ENCODE data around the gene ZBTB8OS. TPM values are rescaled to one million over a fixed set of nuclear protein-coding genes. Genes with fewer than 3 reads are reported as not detected.
"Not testable (repeated sequence)": the region's sequence is repeated elsewhere in the genome, so short reads cannot be mapped to it uniquely, and the experiment has no call there.

The ZBTB8OS gene
- total RNA-seq, 1 experiment from 2014 or later = 60.5 TPM

- no peak for TF ChIP-seq ZNF396 (CRISPR knock-in tag; IDR thresholded peaks at IDR 0.05; ENCODE audit: borderline replicate concordance)
- no peak for TF ChIP-seq ZNF423 (CRISPR knock-in tag; IDR thresholded peaks at IDR 0.05)
- TF ChIP-seq PRDM15 (CRISPR knock-in tag; IDR thresholded peaks at IDR 0.05) = no peak
- TF ChIP-seq ZNF532 (CRISPR knock-in tag; IDR thresholded peaks at IDR 0.05; ENCODE audit: borderline replicate concordance) = no peak
- TF ChIP-seq CDX4 (CRISPR knock-in tag; IDR thresholded peaks at IDR 0.05; ENCODE audit: borderline replicate concordance) = no peak
These were observed 30.3 kb upstream of the ZBTB8OS start (continued) for GRCh38 chr1:32680642-32681041.

GRCh38 chr1:32679993-32680392 lies 29.6 kb upstream of the ZBTB8OS start:
- peaks cover 78% of the 10 kb centered on the region for H3K36me3 Mint-ChIP-seq
- CTCF ChIA-PET = not testable (repeated sequence)

GRCh38 chr1:32676945-32677344 lies 26.6 kb upstream of the ZBTB8OS start:
- Mint-ChIP-seq H3K9me3 (no peaks in the 10 kb centered on the region), H3K36me3 (peaks cover 91% of the 10 kb centered on the region), H3K27ac (no peak overlapping the region), H3K4me1 (no peaks in the 10 kb centered on the region), H3K4me3 (no peak overlapping the region), H3K27me3 (ENCODE audit: low read depth) (no peaks in the 10 kb centered on the region)
- no peak for ATAC-seq
- ChIA-PET POLR2A (interaction anchor here (0.8 kb wide), 1 partner anchor 98 kb away, joined by 3 read pairs; no protein-coding TSS in a partner anchor), CTCF (interaction anchor here (1.2 kb wide), 1 partner anchor 157 kb away, joined by 3 read pairs; no protein-coding TSS in a partner anchor)
- no peak for DNase-seq (ENCODE audit: low spot score)
- TF ChIP-seq MAX (CRISPR knock-in tag; IDR thresholded peaks at IDR 0.05) (no peak), CTCF (IDR thresholded peaks at IDR 0.05) (no peak), USF1 (CRISPR knock-in tag; IDR thresholded peaks at IDR 0.05) (no peak), ZBTB43 (CRISPR knock-in tag; IDR thresholded peaks at IDR 0.05) (no peak), GABPB1 (CRISPR knock-in tag; IDR thresholded peaks at IDR 0.05) (no peak), CDX4 (CRISPR knock-in tag; IDR thresholded peaks at IDR 0.05; ENCODE audit: borderline replicate concordance) (no peak), RORB (CRISPR knock-in tag; IDR thresholded peaks at IDR 0.05) (no peak), IRF2 (CRISPR knock-in tag; IDR thresholded peaks at IDR 0.05; ENCODE audit: borderline replicate concordance, low read depth) (no peak), ATF6 (CRISPR knock-in tag; IDR thresholded peaks at IDR 0.05) (no peak), ZNF671 (CRISPR knock-in tag; IDR thresholded peaks at IDR 0.05) (no peak), NR3C1 (CRISPR knock-in tag; conservative IDR thresholded peaks at IDR 0.05; ENCODE audit: low read depth) (no peak)

More at GRCh38 chr1:32679993-32680392, 29.6 kb upstream of the ZBTB8OS start:
- DNase-seq (ENCODE audit: low spot score); POLR2A ChIA-PET; H3K4me3 Mint-ChIP-seq; H3K9me3 Mint-ChIP-seq; H3K4me1 Mint-ChIP-seq; H3K27me3 Mint-ChIP-seq (ENCODE audit: low read depth); H3K27ac Mint-ChIP-seq; ATAC-seq: not testable (repeated sequence)
